ENCODE data around the gene FUNDC2. TPM values are rescaled to one million over a fixed set of nuclear protein-coding genes. Genes with fewer than 3 reads are reported as not detected.
A peak's percentile ranks its signal among the peaks of the same experiment; 100 is the strongest.

FUNDC2 gene
- total and polyA plus RNA-seq, 10 of the 15 experiments (the other 5 are each of a cell fraction or from before 2014, with no cell fraction given), result 70.5 to 353 (median 165) TPM

DNA sequence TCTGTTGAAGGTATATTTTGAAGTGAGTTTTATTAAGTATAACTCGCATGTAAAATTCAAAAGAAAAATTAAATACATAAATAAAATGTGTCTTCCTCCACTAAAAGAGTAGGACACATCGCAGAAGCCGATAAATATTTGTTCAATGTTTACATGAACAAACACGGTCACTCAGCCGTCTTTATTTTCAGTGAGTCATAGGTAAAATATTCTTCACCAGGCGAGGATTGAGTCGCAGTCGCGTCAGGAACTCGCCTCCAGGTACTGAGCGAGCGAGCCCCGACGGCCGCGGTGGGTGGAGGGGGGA lies 271 bp upstream of the FUNDC2 start:
- no peak for TF ChIP-seq CBX5 (IDR thresholded peaks at IDR 0.05; ENCODE audit: low read depth)
- no peak for TF ChIP-seq ZNF24 (IDR thresholded peaks at IDR 0.05)
- TF ChIP-seq HDGF (IDR thresholded peaks at IDR 0.05), result no peak
- no peak for TF ChIP-seq IRF3 (IDR thresholded peaks at IDR 0.05)
- TF ChIP-seq CHD4 (IDR thresholded peaks at IDR 0.05), result no peak
- TF ChIP-seq MTA2 (IDR thresholded peaks at IDR 0.05; ENCODE audit: low read depth), result no peak
- no peak for FAIRE-seq
- peak overlapping the region; percentile 44 for H3K4me2 ChIP-seq (ENCODE audit: control insufficient read depth, insufficient read depth)
- H2AFZ ChIP-seq (ENCODE audit: control insufficient read depth, low read depth, low read length), result peak overlapping the region; percentile 48
- 25% methylated on average over 13 of the region's 16 CpGs for WGBS (ENCODE audit: insufficient coverage, insufficient replicate concordance, low lambda C conversion rate, missing lambda C conversion rate)
- H3K36me3 ChIP-seq (ENCODE audit: control insufficient read depth in 2 of 2, insufficient read depth in 2 of 2, low read length in 1 of 2), result no peaks in the 10 kb centered on the region
- in situ Hi-C loops (cut with MboI), result loop anchor here (5.0 kb wide), 1 partner anchor 34 kb away; no protein-coding TSS in a partner anchor
- H3K9ac ChIP-seq (ENCODE audit: control insufficient read depth, insufficient read depth, low read length), result peak overlapping the region; percentile 40
- peak overlapping the region; percentile 29; the same call in 1 of the 2 replicates for H3K27ac ChIP-seq (ENCODE audit: control insufficient read depth, insufficient read depth)
- H3K79me2 ChIP-seq (ENCODE audit: control insufficient read depth, insufficient read depth, low read length), result peaks cover 24% of the 10 kb centered on the region
- intact Hi-C loops (cut with micrococcal nuclease; ENCODE audit: unreplicated experiment), result loop anchor here (1.0 to 5.0 kb wide), 3 partner anchors 30 to 46 kb away; partner anchors contain the start of genes BRCC3, CMC4 and MTCP1
- POLR2A ChIA-PET, result interaction anchor here (0.6 to 2.9 kb wide), 5 partner anchors 8 to 46 kb away, joined by 3 to 32 read pairs (median 3); no protein-coding TSS in a partner anchor
- no peak for ATAC-seq
- RAD21 ChIA-PET (ENCODE audit: unreplicated experiment), result interaction anchor here (0.8 to 1.3 kb wide), 5 partner anchors 35 to 205 kb away, joined by 3 to 12 read pairs (median 3); no protein-coding TSS in a partner anchor
- CTCF ChIA-PET, result interaction anchor here (0.8 to 1.0 kb wide), 2 partner anchors 30 to 49 kb away, joined by 3 read pairs; no protein-coding TSS in a partner anchor
- no peaks in the 10 kb centered on the region for H3K4me1 ChIP-seq (ENCODE audit: control insufficient read depth, insufficient read depth, low read length)
- no peaks in the 10 kb centered on the region for H4K20me1 ChIP-seq (ENCODE audit: control insufficient read depth, insufficient read depth)
- DNase-seq (ENCODE audit: low read depth, low spot score), result no peak
- peak overlapping the region; percentile 60 for H3K4me3 ChIP-seq
- SMC1A ChIA-PET (ENCODE audit: uncharacterized antibody, unreplicated experiment), result interaction anchor here (1.0 to 3.3 kb wide), 3 partner anchors 34 to 46 kb away, joined by 3 to 21 read pairs (median 5); no protein-coding TSS in a partner anchor
- no TSS peak for BruUV-seq (replicated peaks)
- H3K27me3 ChIP-seq (replicated peaks in 1 of 2; ENCODE audit: control insufficient read depth in 2 of 2, insufficient read depth in 2 of 2, low read length in 1 of 2), result no peaks in the 10 kb centered on the region
- H3K9me3 ChIP-seq (replicated peaks; ENCODE audit: control insufficient read depth, insufficient read depth, low read length), result no peaks in the 10 kb centered on the region
